ENCODE results near the gene HIVEP3.

Gene HIVEP3

GRCh38 chr1:41487126-41488039, 431.3 kb downstream of the HIVEP3 start:
- DNase-seq, result no peak

GRCh38 chr1:41486371-41487125, 432.2 kb downstream of the HIVEP3 start:
- DNase-seq, result no peak

- DNase-seq, result no peak
These were observed 432.7 kb downstream of the HIVEP3 start for GRCh38 chr1:41486053-41486370.

- no peak for DNase-seq
These were observed 433.1 kb downstream of the HIVEP3 start for GRCh38 chr1:41485605-41486004.

- DNase-seq, result no peak
These were observed 434.1 kb downstream of the HIVEP3 start, which contains the start of gene EDN2 for GRCh38 chr1:41484402-41485241. TSS of gene EDN2 (minus strand) at chr1:41484683. CDS start at chr1:41484601, 82 bp downstream.

GRCh38 chr1:41483960-41484401, 434.7 kb downstream of the HIVEP3 start:
- no peak for DNase-seq

GRCh38 chr1:41483001-41483850, 435.5 kb downstream of the HIVEP3 start:
- DNase-seq, result no peak

- DNase-seq, result no peak
These were observed 436.5 kb downstream of the HIVEP3 start for GRCh38 chr1:41482001-41482765.

GRCh38 chr1:41481109-41481775, 437.5 kb downstream of the HIVEP3 start:
- no peak for DNase-seq

GRCh38 chr1:41480204-41481108, 438.3 kb downstream of the HIVEP3 start:
- no peak for DNase-seq

GRCh38 chr1:41479808-41480160, 438.9 kb downstream of the HIVEP3 start:
- DNase-seq, result no peak

- DNase-seq, result no peak
These were observed 439.5 kb downstream of the HIVEP3 start for GRCh38 chr1:41479000-41479807.

GRCh38 chr1:41478118-41478748, 440.5 kb downstream of the HIVEP3 start:
- no peak for DNase-seq

- DNase-seq, result no peak
These were observed 441.8 kb downstream of the HIVEP3 start for GRCh38 chr1:41476807-41477361.

- DNase-seq, result no peak
These were observed 442.7 kb downstream of the HIVEP3 start for GRCh38 chr1:41475859-41476567.

- DNase-seq, result no peak
These were observed 443.4 kb downstream of the HIVEP3 start for GRCh38 chr1:41475346-41475745.
